AG04449 (cell line): Measurements from ENCODE around the gene ARPC2.
A peak's percentile ranks its signal among the peaks of the same experiment; 100 is the strongest.

Experiments
- CTCF ChIA-PET: fragments of 350-600 bp; formaldehyde crosslinking; extraction: SDS; loops from one replicate; lab custom pipeline; 2021; ENCODE audit warnings: antibody characterized with exemption; lab: Yijun Ruan, JAX
- POLR2A ChIA-PET: fragments of 400-600, 350-600 bp; formaldehyde crosslinking; extraction: SDS; loops from one replicate; lab custom pipeline; 2020; ENCODE audit warnings: antibody characterized with exemption, inconsistent platforms; lab: Yijun Ruan, JAX
- DNase-seq: peaks from one replicate; pipeline ENCODE4 v3.0.0-alpha.2; 2010; ENCODE audit warnings: low read depth, low spot score
- H3K4me3 ChIP-seq: 2 replicates; pipeline ENCODE4 v1.5.1; 2011; ENCODE audit warnings: low read depth, mild to moderate bottlenecking, control low read depth, low read length
- TF ChIP-seq, protein P1 (sequence below): IDR thresholded peaks from one replicate; pipeline ENCODE4 v1.5.1; 2011; ENCODE audit warnings: mild to moderate bottlenecking, moderate library complexity, low read length, control low read depth, inconsistent platforms; ENCODE audit not compliant: insufficient read depth; ENCODE audit errors: missing control alignments

Gene ARPC2

DNA sequence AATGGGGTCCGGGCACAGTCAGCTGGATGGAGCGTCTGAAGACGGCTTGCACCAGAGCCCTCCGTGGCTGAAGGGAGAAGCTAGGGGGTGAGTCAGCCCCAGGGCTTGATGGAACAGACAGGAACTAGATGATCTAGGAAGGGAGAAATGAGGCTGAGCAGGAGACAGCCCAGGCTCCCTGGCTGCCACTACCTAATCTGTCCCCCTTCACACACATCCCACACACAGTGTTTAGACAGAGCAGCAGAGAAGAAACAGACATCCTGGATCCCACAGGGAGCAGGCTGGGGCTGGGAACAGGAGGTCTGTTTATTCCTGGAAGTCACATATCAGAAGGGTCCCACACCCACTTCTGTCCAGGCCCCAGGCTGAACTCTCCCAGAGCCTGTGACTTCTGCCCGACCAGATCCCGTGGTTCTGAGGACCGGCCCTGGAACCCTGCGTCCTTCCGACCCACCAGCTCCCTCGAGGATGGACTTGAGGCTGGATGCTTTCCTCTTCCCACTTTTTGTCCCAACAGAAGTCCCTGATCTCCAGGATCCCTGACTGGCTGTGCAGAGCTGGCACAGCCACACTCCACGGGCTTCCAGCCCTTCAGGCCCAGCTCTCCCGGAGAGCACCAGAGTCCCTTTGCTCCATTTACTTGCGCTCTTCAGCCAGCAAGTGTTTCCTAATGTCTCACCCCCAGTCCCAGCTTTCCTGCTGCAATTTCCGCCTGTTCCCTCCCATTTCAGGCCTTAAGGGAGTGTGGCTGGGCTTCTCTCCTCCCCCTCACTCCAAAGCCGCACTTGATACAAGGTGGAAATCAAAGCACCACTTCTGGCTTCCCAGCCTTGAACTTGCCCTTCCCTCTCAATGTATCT lies 42.3 kb downstream of the ARPC2 start:
- peak; percentile 19 for DNase-seq
- H3K4me3 ChIP-seq, result no peak overlapping the region
- ChIA-PET POLR2A (interaction anchor here (0.6 to 1.8 kb wide), 7 partner anchors 11 to 88 kb away, joined by 3 to 5 read pairs (median 3); partner anchors contain the start of genes AAMP and PNKD), CTCF (interaction anchor here (1.2 to 7.8 kb wide), 9 partner anchors 11 to 90 kb away, joined by 3 to 75 read pairs (median 5); partner anchors contain the start of genes AAMP and PNKD)
- TF ChIP-seq, protein P1, sequence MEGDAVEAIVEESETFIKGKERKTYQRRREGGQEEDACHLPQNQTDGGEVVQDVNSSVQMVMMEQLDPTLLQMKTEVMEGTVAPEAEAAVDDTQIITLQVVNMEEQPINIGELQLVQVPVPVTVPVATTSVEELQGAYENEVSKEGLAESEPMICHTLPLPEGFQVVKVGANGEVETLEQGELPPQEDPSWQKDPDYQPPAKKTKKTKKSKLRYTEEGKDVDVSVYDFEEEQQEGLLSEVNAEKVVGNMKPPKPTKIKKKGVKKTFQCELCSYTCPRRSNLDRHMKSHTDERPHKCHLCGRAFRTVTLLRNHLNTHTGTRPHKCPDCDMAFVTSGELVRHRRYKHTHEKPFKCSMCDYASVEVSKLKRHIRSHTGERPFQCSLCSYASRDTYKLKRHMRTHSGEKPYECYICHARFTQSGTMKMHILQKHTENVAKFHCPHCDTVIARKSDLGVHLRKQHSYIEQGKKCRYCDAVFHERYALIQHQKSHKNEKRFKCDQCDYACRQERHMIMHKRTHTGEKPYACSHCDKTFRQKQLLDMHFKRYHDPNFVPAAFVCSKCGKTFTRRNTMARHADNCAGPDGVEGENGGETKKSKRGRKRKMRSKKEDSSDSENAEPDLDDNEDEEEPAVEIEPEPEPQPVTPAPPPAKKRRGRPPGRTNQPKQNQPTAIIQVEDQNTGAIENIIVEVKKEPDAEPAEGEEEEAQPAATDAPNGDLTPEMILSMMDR, result no peak

DNA sequence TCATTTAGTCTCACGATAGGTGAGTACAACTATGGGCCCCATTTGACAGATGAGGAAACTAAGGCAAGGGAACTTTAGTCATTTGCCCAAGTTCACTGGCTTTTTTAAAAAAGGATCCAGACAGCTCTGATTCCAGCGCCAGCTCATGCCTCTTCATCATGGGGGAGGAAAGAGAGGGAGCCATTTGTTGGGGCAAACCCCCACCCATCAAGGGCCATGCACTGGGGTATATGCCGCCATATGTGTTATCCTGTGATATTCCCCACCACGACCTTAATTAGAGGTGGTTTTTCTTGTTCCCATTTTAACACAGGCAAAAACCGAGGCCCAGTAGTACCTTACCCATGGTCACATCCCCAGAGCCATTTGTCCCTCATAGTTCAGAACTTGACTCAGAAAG lies 43.2 kb downstream of the ARPC2 start:
- ChIA-PET POLR2A (interaction anchor here (1.0 to 1.8 kb wide), 2 partner anchors 10 to 12 kb away, joined by 3 to 5 read pairs; partner anchors contain the start of genes AAMP and PNKD), CTCF (interaction anchor here (0.7 to 2.3 kb wide), 3 partner anchors 11 to 75 kb away, joined by 3 to 15 read pairs (median 6); partner anchors contain the start of genes AAMP, PNKD and TMBIM1)
- no peak overlapping the region for H3K4me3 ChIP-seq
- DNase-seq, result no peak
- TF ChIP-seq, protein P1, result no peak

DNA sequence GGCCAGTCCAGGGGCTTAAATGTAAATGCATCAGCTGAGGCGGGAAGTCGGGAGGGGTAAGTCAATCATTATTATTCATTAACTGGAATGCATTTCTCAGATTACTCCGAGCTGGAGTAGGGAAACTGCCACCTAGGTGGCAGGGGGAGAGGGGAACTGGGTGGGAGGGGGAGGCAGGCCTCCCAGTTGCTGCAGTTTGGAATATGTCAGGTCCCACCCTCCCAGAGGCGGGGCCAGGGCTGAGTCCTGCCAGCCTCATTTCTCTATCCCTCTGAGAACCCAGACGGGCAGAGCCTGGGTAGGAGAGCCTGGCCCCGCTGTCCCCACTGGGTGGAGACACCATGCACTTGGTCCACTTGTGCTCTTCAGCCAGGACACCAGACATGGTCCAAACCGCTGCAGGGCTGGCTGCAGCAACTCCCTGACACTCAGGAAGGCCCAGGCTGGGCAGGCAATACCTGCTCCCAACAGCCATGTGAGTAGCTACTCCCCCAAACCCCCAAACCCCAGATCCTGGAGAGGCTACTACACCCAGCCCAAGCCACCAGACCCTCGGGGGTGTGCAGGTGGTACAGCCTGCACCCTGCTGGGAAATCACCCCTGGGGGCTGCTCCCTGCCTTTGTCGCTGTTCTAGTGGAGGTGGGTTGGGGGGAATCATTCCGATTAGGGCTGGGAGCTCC lies 43.9 kb downstream of the ARPC2 start, which contains the start of gene GPBAR1:
Gene GPBAR1 (plus strand): TSS at position 274 of the 681 bp plus-strand sequence. CDS start 1,710 bp downstream, outside the sequence.
- POLR2A ChIA-PET, result interaction anchor here (1.0 to 1.8 kb wide), 3 partner anchors 9 to 26 kb away, joined by 3 to 5 read pairs (median 3); partner anchors contain the start of genes AAMP and PNKD
- H3K4me3 ChIP-seq, result no peak within 1 kb of the TSS
- CTCF ChIA-PET, result interaction anchor here (0.7 to 1.9 kb wide), 3 partner anchors 8 to 32 kb away, joined by 3 to 11 read pairs (median 7); partner anchors contain the start of genes AAMP, PNKD and TMBIM1
- TF ChIP-seq, protein P1, result no peak
- no peak for DNase-seq

DNA sequence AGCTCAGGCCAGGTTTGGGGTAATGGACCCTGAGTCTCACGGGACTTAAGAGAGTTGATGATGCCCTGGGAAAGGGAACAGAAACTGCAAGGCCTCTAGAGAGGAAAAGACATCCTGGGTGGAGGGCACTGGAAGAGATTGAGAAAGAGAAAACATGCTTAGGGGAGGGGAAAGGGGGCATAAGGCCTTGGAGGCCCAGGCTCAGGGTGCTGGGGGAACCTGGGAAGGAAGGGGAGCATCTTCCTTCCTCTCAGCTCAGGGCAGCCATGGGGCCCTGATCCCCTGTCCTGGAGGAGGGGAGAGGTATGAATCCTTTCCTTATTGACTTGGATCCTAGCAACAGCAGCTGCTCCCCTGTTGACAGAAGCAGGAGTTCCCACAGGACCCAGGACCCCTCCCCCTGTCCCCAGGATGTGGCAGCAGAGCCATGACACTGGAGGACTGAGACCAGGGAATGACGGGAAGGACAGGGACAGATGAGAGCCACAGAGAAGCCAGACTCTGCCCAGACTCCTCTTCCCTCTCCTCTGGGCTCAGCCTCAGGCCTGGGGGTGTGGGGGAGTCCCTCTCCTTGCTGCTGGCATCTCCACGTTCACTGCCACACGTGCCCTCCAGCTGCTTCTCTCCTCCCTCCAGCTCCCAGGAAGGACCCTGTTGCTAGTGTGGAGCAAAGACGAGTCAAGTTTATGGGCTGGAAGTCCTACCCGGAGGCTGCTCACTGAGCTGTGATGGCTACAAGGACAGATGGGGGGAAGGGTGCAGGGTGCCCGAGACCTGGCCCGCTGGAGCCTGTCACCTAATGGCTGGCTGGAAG lies 44.6 kb downstream of the ARPC2 start:
- H3K4me3 ChIP-seq, result no peak overlapping the region
- DNase-seq, result no peak
- POLR2A ChIA-PET, result interaction anchor here (1.0 to 1.2 kb wide), 2 partner anchors 8 to 25 kb away, joined by 3 to 4 read pairs; partner anchors contain the start of genes AAMP and PNKD
- CTCF ChIA-PET, result interaction anchor here (0.7 to 1.9 kb wide), 3 partner anchors 9 to 42 kb away, joined by 3 to 11 read pairs (median 7); partner anchors contain the start of genes AAMP and PNKD
- TF ChIP-seq, protein P1, result no peak

- POLR2A ChIA-PET, result interaction anchor here (1.0 kb wide), 1 partner anchor 8 kb away, joined by 4 read pairs; the partner anchor contains the start of genes AAMP and PNKD
- DNase-seq, result no peak
- no peak overlapping the region for H3K4me3 ChIP-seq
- CTCF ChIA-PET, result interaction anchor here (0.7 to 1.9 kb wide), 2 partner anchors 10 to 42 kb away, joined by 3 to 7 read pairs; no protein-coding TSS in a partner anchor
- TF ChIP-seq, protein P1, result no peak
Measured at GRCh38 chr2:218262237-218262600, 45.2 kb downstream of the ARPC2 start.
